Pulmonary artery endothelial cell (primary cell): Measurements from ENCODE around the gene MLN. TPM values are rescaled to one million over a fixed set of nuclear protein-coding genes. Genes with fewer than 3 reads are reported as not detected.

Experiments
- DNase-seq: peaks from one replicate; pipeline ENCODE4 v3.0.0-alpha.2; 2011; ENCODE audit warnings: low read depth, low spot score
- total RNA-seq: library from RNA; depleted of rRNA; stranded (reverse); fragments of >200 nt; gene quantifications from 2 replicates; pipeline ENCODE4 v1.2.3, GENCODE V29; 2014

The MLN gene
- total RNA-seq, 1 donor from 2014 or later = not detected

DNA sequence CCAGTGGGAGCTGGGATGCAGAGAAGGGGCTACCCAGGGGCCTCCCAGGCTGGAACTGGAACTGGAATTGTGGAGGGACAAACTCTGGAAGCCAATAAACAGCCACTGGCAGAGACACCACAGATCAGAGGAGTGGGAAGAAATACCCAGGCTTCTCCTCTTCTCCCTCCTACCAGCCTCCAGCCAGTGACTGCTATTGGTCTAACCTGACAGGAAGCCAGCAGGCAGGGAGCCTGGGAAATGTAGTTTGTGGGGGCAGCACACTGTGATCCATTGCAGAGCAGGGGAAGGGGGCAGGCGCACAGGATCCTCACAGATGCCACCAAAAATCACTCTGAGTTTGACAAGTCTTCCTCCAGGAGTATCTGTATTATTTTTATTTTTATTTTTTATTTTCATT lies 12.1 kb upstream of the MLN start:
- DNase-seq = no peak

DNA sequence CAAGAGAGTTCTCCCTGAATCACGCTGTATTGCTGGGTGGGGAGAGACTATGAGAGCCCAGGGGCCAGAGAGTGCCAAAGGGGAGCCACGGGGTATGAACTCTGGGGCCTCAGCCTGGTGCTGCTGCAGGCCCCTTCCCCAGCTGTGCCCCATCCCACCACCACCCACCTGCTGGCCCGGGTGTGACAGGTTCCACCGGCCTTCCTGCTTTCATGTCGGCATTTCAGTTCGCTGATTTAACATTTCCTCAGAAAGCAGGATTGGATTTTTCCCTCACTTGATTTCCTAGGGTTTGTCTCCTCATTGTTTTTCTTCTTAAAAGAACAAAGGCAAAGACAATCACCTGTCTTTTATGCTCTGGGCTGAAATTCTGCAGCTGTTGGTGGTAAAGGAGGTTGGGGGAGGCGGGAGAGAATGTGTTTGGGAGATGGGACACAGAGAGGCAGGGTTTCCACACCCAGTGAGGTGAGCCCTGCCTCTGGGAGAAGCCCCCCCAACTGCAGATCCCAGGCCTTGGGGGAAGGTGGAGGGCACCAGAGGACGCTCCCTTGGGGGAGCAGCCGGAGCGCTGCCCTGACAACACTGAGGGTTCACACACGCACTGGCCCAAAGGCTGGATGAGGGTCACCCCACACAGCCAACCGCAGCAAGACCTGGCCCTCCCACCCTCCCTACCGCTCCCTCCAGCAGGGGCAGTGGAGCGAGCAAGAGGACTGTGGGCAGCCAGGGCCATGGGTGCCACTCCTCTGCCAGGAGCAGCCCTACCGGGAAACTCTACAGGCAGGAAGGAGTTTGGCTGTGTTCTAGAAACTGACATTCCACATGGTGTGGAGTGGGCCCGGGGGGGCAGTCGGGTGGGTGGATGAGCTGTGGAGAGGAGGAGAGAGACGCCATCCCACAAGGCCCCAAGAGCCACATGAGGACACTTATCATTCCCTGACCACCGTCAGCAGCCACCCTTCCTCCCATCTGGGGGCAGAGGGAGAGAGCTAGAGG lies 10.5 kb upstream of the MLN start:
- DNase-seq = no peak

- no peak for DNase-seq
These were observed 9.6 kb upstream of the MLN start for GRCh38 chr6:33813246-33813904.

DNA sequence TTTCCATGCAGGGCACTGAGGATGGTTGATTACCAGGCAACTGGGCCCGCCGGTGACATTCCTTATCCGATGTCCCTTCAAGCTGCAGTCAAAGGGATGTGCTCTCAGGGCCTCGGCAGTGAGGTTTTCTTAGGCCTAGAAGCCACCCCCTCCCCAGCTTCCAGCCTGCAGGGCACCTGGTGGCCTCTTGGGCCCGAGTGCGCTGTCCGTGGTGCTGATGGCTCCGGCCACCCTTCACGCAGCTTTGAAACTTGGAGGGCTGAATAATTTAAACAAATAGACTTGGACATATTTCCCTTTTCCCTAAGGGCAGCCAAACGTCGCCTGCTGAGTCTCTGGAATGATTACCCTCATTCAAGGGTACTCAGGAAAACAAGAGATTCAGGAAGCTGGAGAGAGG lies 8.9 kb upstream of the MLN start:
- no peak for DNase-seq

GRCh38 chr6:33809594-33809993 lies 5.8 kb upstream of the MLN start:
- DNase-seq = no peak

GRCh38 chr6:33808641-33809180 lies 4.9 kb upstream of the MLN start:
- DNase-seq = no peak

GRCh38 chr6:33807606-33808005 lies 3.8 kb upstream of the MLN start:
- DNase-seq = no peak

DNA sequence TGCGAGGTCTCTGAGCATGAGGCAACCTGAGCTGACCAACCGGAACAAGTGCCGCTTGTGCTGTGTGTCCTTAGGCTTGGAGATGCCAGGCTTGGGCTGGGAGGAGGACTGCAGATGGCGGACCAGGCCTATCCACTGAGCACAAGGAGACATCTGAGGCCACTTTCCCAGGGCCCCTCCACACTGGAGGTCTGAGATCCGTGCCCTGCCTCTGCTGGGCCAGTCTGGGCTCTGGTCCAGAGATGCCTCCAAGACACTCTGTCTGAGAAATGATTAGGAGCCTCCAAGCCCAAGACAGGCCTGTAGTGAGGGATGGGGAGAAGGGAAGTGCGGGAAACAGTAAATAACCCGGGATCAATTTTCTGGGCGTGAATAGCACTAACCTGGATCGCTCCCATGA lies 3.0 kb upstream of the MLN start:
- no peak for DNase-seq

DNA sequence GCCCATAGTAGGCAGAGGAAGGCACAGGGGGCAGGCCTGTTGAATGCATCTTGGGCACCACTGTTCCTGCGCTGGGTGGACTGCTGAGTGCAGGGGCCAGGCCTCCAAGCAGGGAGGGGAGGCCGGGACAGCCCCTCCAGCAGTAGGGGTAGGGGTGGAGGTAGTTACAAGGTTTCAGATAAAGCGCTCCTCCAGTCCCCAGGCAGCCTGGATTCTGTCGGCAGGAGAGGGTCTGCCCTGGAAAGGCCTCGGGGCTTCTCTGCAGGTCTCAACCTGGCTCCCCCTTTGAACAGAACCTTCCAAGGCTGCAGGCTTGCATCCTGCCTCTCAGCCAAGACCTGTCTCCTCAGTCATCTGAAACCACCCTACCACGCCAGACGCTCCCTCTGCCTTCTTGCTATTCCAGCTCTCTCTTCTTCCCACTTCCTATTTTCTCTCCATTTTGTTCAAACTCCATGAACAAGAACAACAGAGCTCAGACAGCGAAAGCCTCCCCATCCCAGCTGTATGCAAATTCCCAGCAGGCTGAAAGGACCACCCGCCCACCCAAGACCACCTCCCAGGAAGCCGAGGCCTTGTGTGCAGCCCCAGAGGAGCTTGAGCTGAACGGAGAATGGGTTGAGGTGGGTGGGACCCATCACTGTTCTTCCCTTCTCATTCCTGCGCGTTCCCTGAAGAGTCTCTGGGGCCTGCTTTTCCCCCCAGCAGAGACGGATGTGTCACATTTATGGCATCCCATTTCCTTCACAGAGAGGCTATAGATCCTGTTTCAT lies 1.4 kb downstream of the MLN start:
- no peak for DNase-seq

GRCh38 chr6:33801611-33802010 lies 2.2 kb downstream of the MLN start:
- DNase-seq = no peak

GRCh38 chr6:33800248-33800969 lies 3.4 kb downstream of the MLN start:
- DNase-seq = no peak

- no peak for DNase-seq
These were observed 4.2 kb downstream of the MLN start for GRCh38 chr6:33799454-33800113.

- no peak for DNase-seq
These were observed 5.4 kb downstream of the MLN start for GRCh38 chr6:33798343-33798848.

DNA sequence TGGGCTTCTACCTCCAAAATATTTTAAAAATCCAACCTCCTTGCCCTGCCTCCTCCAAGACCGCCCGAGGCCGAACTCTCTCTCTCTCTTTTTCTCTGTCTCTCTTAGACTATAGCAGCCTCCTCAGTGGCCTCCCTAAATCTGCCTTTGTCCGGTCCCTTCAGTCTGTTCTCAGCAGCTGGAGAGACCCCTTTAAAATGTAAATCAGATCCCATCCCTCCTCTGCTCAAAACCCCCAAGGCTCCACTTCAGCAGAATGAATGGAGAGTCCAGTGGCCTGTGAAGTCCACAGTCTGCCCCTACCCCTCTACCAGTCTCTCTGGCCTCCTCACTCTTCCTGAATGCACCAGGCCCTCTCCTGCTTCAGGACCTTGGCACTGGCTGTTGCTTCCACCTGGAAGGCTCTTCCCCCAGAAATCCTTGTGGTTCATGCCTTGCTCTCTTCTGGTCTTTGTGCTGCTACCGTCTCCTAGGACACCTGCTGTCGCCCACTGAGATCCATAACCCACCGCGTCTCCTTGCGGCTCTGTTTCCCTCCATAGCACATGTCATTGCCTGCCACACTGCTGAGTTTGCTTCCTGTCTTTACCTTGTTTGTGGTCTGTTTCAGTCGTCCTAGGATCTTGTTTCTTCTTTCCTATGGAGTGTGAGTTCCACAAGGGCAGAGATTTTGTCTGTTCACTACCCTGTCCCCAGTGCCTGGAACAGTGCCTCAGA lies 6.0 kb downstream of the MLN start:
- no peak for DNase-seq

- DNase-seq = no peak
These were observed 8.7 kb downstream of the MLN start for GRCh38 chr6:33794910-33795623.

DNA sequence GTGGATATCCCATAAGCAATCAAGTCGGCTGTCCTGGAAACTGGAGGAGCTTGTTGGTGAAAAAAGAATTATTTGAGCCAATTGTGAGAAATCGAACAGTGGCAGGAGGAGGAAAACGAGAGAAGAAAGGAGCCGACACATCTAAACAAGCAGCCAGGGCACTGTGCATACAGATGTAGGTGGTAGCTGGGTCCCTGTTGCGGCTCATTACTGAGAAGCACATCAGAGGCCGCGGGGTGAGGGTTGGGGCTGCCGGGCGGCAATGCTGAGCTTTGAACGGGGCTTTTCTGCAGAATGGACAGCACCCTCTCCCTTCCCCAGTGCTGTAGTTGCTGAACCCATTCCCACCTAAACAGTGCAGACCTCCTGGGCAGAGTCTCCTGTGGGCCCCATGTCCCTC lies 10.8 kb downstream of the MLN start:
- DNase-seq = no peak

DNA sequence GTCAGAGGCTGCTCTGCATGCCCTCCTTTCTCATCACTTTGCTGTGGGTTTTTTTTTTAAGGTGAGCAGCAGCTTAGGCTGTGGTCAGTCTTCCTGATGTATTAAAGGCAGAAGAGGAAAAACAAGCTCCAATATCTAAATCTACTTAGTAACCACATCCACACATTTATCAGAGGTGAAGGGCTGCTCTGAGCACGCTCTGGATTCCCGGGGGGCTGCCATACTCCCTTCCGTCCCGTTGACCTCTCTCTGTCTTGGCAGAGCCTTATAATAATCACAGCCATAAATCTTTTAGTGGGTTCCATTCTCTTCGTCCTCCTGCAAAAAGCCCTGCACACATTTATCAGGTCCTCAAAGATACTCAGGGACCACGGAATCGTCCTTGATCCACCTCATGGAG lies 12.2 kb downstream of the MLN start:
- DNase-seq = no peak

- no peak for DNase-seq
These were observed 12.9 kb downstream of the MLN start for GRCh38 chr6:33790910-33791309.

DNA sequence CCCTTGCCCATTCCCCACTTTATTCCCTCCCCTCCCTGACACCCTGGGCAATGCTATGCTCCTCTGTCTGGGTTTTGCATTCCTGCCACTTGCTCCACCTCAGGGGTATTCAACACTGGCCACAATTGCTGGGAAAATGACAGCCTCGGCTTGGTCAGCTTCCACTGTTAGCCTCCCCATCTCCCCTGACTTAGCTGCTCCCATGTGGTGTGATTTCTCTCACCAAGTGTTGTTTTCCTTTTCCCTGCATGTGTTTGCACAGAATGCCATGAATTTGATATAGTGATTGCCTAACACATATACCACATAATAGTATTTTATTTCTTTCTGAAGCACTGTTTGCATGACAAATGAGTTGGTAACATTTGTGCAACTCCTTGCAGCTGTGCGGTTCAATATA lies 13.4 kb downstream of the MLN start:
- no peak for DNase-seq
